ENCODE results near the gene GPRC5C. TPM values are rescaled to one million over a fixed set of nuclear protein-coding genes. Genes with fewer than 3 reads are reported as not detected.

Gene GPRC5C
- total and polyA plus RNA-seq, 11 donors: 22.2 to 59.9 (median 35.3) TPM

- Histone ChIP-seq H3K9me3 (no peaks in the 10 kb centered on the region), H3K27me3 (no peaks in the 10 kb centered on the region), H3K36me3 (no peaks in the 10 kb centered on the region), H3K27ac (no peak overlapping the region), H3K4me3 (no peak overlapping the region), H3K4me1 (peaks cover 0 to 5% (median 0%) of the 10 kb centered on the region in 12 donors)
- DNase-seq (no peak), ATAC-seq (no peak)
- intact Hi-C loops (cut with DNase I): no loop called here
- 81 to 91% (median 88%) methylated on average over 4 of the region's 4 CpGs for WGBS, 4 donors
- TF ChIP-seq POLR2A (IDR thresholded peaks at IDR 0.05): no peak
- TF ChIP-seq, protein P1, sequence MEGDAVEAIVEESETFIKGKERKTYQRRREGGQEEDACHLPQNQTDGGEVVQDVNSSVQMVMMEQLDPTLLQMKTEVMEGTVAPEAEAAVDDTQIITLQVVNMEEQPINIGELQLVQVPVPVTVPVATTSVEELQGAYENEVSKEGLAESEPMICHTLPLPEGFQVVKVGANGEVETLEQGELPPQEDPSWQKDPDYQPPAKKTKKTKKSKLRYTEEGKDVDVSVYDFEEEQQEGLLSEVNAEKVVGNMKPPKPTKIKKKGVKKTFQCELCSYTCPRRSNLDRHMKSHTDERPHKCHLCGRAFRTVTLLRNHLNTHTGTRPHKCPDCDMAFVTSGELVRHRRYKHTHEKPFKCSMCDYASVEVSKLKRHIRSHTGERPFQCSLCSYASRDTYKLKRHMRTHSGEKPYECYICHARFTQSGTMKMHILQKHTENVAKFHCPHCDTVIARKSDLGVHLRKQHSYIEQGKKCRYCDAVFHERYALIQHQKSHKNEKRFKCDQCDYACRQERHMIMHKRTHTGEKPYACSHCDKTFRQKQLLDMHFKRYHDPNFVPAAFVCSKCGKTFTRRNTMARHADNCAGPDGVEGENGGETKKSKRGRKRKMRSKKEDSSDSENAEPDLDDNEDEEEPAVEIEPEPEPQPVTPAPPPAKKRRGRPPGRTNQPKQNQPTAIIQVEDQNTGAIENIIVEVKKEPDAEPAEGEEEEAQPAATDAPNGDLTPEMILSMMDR (IDR thresholded peaks at IDR 0.05): no peak
These were observed 21.9 kb upstream of the GPRC5C start for GRCh38 chr17:74410001-74410443.

GRCh38 chr17:74412581-74412980 lies 19.3 kb upstream of the GPRC5C start:
- intact Hi-C loops (cut with DNase I): no loop called here
- Histone ChIP-seq H3K9me3 (no peaks in the 10 kb centered on the region), H3K27ac (no peak overlapping the region), H3K4me1 (peaks cover 0 to 5% (median 0%) of the 10 kb centered on the region in 12 donors), H3K36me3 (no peaks in the 10 kb centered on the region), H3K4me3 (no peak overlapping the region), H3K27me3 (no peaks in the 10 kb centered on the region)
- WGBS, 4 donors: 95 to 97% (median 96%) methylated on average over 8 of the region's 8 CpGs
- no peak for ATAC-seq
- no peak for TF ChIP-seq POLR2A (IDR thresholded peaks at IDR 0.05)
- TF ChIP-seq, protein P1 (IDR thresholded peaks at IDR 0.05): no peak
- DNase-seq: no peak

- intact Hi-C loops (cut with DNase I): no loop called here
These were observed 18.4 kb upstream of the GPRC5C start for GRCh38 chr17:74413491-74413890.

GRCh38 chr17:74414510-74414909 lies 17.4 kb upstream of the GPRC5C start:
- no peaks in the 10 kb centered on the region for H3K36me3 ChIP-seq
- no peak overlapping the region for H3K27ac ChIP-seq
- ATAC-seq (no peak), DNase-seq (no peak)
- TF ChIP-seq POLR2A (IDR thresholded peaks at IDR 0.05): no peak
- TF ChIP-seq, protein P1 (IDR thresholded peaks at IDR 0.05): no peak
- H3K9me3 ChIP-seq: no peaks in the 10 kb centered on the region
- intact Hi-C loops (cut with DNase I): no loop called here
- no peaks in the 10 kb centered on the region for H3K27me3 ChIP-seq
- WGBS, 4 donors: 70 to 82% (median 77%) methylated on average over 3 of the region's 3 CpGs
- no peaks in the 10 kb centered on the region for H3K4me1 ChIP-seq
- no peak overlapping the region for H3K4me3 ChIP-seq

More at GRCh38 chr17:74413491-74413890, 18.4 kb upstream of the GPRC5C start:
- TF ChIP-seq, protein P1 (IDR thresholded peaks at IDR 0.05): no peak
- no peak for TF ChIP-seq POLR2A (IDR thresholded peaks at IDR 0.05)
- H3K36me3 ChIP-seq: no peaks in the 10 kb centered on the region
- no peak overlapping the region for H3K4me3 ChIP-seq
- H3K27me3 ChIP-seq: no peaks in the 10 kb centered on the region
- no peak for ATAC-seq
- H3K4me1 ChIP-seq: peaks cover 0 to 5% (median 0%) of the 10 kb centered on the region in 12 donors
- no peak overlapping the region for H3K27ac ChIP-seq
- no peaks in the 10 kb centered on the region for H3K9me3 ChIP-seq
- DNase-seq: no peak
- 75 to 81% (median 79%) methylated on average over 7 of the region's 7 CpGs for WGBS, 4 donors

Data from heart left ventricle (tissue), 16 donors.